ENCODE data around the gene CASP2. TPM values are rescaled to one million over a fixed set of nuclear protein-coding genes. Genes with fewer than 3 reads are reported as not detected.

CASP2 gene
- 107 and 110 TPM in 2 replicates for total RNA-seq

- no peaks in the 10 kb centered on the region for H3K27me3 Mint-ChIP-seq (ENCODE audit: insufficient read depth)
- peaks cover 63% of the 10 kb centered on the region for H3K4me1 Mint-ChIP-seq (ENCODE audit: low read depth)
- H3K4me3 Mint-ChIP-seq = peak within 1 kb of the TSS; percentile 94
- H3K9me3 Mint-ChIP-seq = peaks cover 4% of the 10 kb centered on the region
- DNase-seq (ENCODE audit: low spot score) = peak; percentile 98
- intact Hi-C loops (cut with micrococcal nuclease) = loop anchor here (1.0 to 10.0 kb wide), 8 partner anchors 25 to 1553 kb away; partner anchors contain the start of genes GSTK1, SSBP1 and TCAF1
- peaks cover 31% of the 10 kb centered on the region for H3K36me3 Mint-ChIP-seq (ENCODE audit: low read depth)
- peak within 1 kb of the TSS; percentile 92 for H3K27ac Mint-ChIP-seq
These were observed at the start of gene CASP2 for GRCh38 chr7:143287935-143288826. CASP2 (plus strand) TSS chr7:143288351; CDS start chr7:143288456, 105 bp downstream.

DNA sequence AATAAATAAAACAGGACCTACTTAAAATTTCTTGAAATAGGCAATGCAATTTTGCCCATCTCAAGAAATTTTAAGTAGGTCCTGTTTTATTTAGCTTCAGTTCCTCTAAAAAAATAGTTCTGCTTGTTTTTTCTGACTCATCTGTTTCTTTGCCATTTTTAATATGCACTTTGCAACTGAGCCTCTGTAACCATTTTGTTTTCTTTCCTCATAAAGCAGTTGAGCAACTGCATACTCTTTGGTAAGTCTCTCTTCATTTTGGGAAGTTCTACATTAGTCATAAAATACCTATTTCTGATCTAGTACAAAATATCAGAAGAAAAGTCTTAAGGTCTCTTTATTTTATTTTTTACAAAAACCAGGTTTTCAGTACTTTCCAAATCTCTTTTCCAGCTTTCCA, 48.3 kb upstream of the CASP2 start:
- peaks cover 27% of the 10 kb centered on the region for H3K9me3 Mint-ChIP-seq
- H3K27me3 Mint-ChIP-seq (ENCODE audit: insufficient read depth) = peaks cover 13% of the 10 kb centered on the region
- H3K27ac Mint-ChIP-seq = peak overlapping the region; percentile 74
- H3K4me1 Mint-ChIP-seq (ENCODE audit: low read depth) = peaks cover 46% of the 10 kb centered on the region
- no peak overlapping the region for H3K4me3 Mint-ChIP-seq
- intact Hi-C loops (cut with micrococcal nuclease) = loop anchor here (1.0 to 2.0 kb wide), 10 partner anchors 9 to 431 kb away; partner anchors contain the start of genes CASP2, FAM131B and GSTK1
- peaks cover 2% of the 10 kb centered on the region for H3K36me3 Mint-ChIP-seq (ENCODE audit: low read depth)
- DNase-seq (ENCODE audit: low spot score) = no peak

GRCh38 chr7:143240291-143241168, 47.6 kb upstream of the CASP2 start:
- H3K27me3 Mint-ChIP-seq (ENCODE audit: insufficient read depth) = peaks cover 8% of the 10 kb centered on the region
- intact Hi-C loops (cut with micrococcal nuclease) = loop anchor here (1.0 to 2.0 kb wide), 10 partner anchors 9 to 432 kb away; partner anchors contain the start of genes CASP2, FAM131B and GSTK1
- peaks cover 23% of the 10 kb centered on the region for H3K9me3 Mint-ChIP-seq
- peak; percentile 65 for DNase-seq (ENCODE audit: low spot score)
- H3K27ac Mint-ChIP-seq = peak overlapping the region; percentile 74
- peaks cover 54% of the 10 kb centered on the region for H3K4me1 Mint-ChIP-seq (ENCODE audit: low read depth)
- no peak overlapping the region for H3K4me3 Mint-ChIP-seq
- H3K36me3 Mint-ChIP-seq (ENCODE audit: low read depth) = peaks cover 2% of the 10 kb centered on the region

DNA sequence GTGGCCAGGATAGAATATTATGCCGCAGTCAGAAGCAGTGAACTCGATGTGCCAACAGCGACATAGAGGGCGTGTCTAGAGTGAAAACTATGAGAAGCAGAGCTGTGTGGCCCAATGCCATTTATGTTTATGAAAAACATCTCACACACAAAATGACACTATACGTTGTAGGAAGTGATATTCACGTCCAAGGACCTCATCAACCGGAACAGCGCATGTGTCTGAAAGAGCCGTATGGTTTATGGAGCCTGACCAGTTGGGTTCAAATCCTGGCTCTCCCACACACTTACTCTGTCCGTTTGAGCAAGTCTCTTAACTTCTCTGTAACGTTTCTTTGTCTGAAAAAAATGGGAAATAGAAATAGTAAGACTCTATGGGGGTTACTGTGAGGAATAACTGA, 45.8 kb upstream of the CASP2 start:
- peaks cover 8% of the 10 kb centered on the region for H3K36me3 Mint-ChIP-seq (ENCODE audit: low read depth)
- H3K9me3 Mint-ChIP-seq = peaks cover 11% of the 10 kb centered on the region
- H3K27ac Mint-ChIP-seq = peak overlapping the region; percentile 42
- no peak for DNase-seq (ENCODE audit: low spot score)
- peaks cover 71% of the 10 kb centered on the region for H3K4me1 Mint-ChIP-seq (ENCODE audit: low read depth)
- intact Hi-C loops (cut with micrococcal nuclease) = no loop called here
- no peak overlapping the region for H3K4me3 Mint-ChIP-seq
- no peaks in the 10 kb centered on the region for H3K27me3 Mint-ChIP-seq (ENCODE audit: insufficient read depth)

- H3K9me3 Mint-ChIP-seq = peaks cover 9% of the 10 kb centered on the region
- intact Hi-C loops (cut with micrococcal nuclease) = no loop called here
- no peak overlapping the region for H3K4me3 Mint-ChIP-seq
- peaks cover 77% of the 10 kb centered on the region for H3K4me1 Mint-ChIP-seq (ENCODE audit: low read depth)
- H3K27ac Mint-ChIP-seq = no peak overlapping the region
- DNase-seq (ENCODE audit: low spot score) = no peak
- peaks cover 8% of the 10 kb centered on the region for H3K36me3 Mint-ChIP-seq (ENCODE audit: low read depth)
- H3K27me3 Mint-ChIP-seq (ENCODE audit: insufficient read depth) = no peaks in the 10 kb centered on the region
These were observed 45.0 kb upstream of the CASP2 start for GRCh38 chr7:143243111-143243510.

DNA sequence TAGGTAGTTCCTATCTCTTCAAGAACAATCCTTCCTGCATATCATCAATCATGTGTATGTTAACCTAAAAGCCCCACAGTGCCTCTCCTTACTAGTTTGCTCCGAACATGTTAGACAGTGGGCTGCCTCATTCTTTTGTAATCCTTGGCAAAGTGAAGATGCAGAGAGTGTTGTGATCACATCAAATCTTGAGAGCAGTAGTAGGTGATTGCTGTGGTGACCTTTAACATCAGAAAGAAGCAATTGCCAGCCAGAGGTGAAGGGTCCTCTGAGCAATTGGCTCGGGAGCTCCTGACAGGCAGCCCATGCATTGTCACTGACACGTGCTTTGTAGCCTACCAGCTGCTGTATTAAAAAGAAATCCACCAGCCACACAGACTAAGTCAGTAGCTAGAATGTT, 44.5 kb upstream of the CASP2 start:
- H3K27me3 Mint-ChIP-seq (ENCODE audit: insufficient read depth) = no peaks in the 10 kb centered on the region
- H3K9me3 Mint-ChIP-seq = peaks cover 9% of the 10 kb centered on the region
- peaks cover 81% of the 10 kb centered on the region for H3K4me1 Mint-ChIP-seq (ENCODE audit: low read depth)
- intact Hi-C loops (cut with micrococcal nuclease) = loop anchor here (2.0 kb wide), 1 partner anchor 15 kb away; no protein-coding TSS in a partner anchor
- H3K27ac Mint-ChIP-seq = peak overlapping the region; percentile 68
- DNase-seq (ENCODE audit: low spot score) = no peak
- H3K4me3 Mint-ChIP-seq = peak overlapping the region; percentile 45
- H3K36me3 Mint-ChIP-seq (ENCODE audit: low read depth) = peaks cover 11% of the 10 kb centered on the region

DNA sequence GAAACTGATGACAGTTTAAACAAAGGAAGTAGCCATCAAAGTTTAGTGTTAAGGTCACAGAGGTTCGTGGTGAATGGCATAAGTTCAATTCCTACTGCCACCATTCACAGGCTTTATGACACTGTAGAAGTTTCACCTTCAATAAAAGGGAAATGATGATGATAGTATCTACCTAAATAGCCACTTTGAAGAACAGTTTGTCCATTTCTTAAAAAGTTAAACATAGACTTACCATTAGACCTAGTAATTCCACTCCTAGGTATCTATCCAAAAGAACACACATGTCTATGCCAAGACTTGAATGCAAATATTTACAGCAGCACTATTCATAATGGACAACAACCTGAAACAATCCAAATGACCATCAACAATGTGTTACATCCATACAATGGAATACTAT, 43.8 kb upstream of the CASP2 start:
- Mint-ChIP-seq H3K4me3 (peak overlapping the region; percentile 31), H3K9me3 (peaks cover 12% of the 10 kb centered on the region), H3K36me3 (ENCODE audit: low read depth) (peaks cover 17% of the 10 kb centered on the region), H3K4me1 (ENCODE audit: low read depth) (peaks cover 88% of the 10 kb centered on the region), H3K27ac (peak overlapping the region; percentile 81), H3K27me3 (ENCODE audit: insufficient read depth) (no peaks in the 10 kb centered on the region)
- no peak for DNase-seq (ENCODE audit: low spot score)
- intact Hi-C loops (cut with micrococcal nuclease) = loop anchor here (2.0 kb wide), 1 partner anchor 14 kb away; no protein-coding TSS in a partner anchor

- Mint-ChIP-seq H3K27ac (peak overlapping the region; percentile 91), H3K36me3 (ENCODE audit: low read depth) (peaks cover 22% of the 10 kb centered on the region), H3K27me3 (ENCODE audit: insufficient read depth) (no peaks in the 10 kb centered on the region), H3K9me3 (peaks cover 18% of the 10 kb centered on the region), H3K4me3 (peak overlapping the region; percentile 37), H3K4me1 (ENCODE audit: low read depth) (peaks cover 89% of the 10 kb centered on the region)
- intact Hi-C loops (cut with micrococcal nuclease) = loop anchor here (1.0 to 2.0 kb wide), 4 partner anchors 14 to 436 kb away; partner anchors contain the start of gene CASP2
- no peak for DNase-seq (ENCODE audit: low spot score)
These were observed 43.0 kb upstream of the CASP2 start for GRCh38 chr7:143245123-143245522.

DNA sequence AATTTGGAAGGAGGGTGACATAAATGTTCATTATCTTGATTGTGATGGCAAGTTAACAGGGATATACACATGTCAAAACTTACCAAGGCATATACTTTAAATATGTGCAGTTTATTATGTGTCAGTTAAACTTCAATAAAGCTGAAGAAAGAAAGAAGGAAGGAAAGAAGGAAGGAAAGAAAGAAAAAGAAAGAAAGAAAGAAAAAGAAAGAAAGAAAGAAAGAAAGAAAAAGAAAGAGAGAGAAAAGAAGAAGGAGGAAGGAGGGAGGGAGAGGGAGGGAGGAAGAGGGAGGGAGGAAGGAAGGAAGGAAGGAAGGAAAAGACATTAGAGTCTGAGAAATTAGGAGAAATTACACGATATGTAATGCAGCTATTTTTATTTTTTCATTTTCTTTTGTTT, 40.8 kb upstream of the CASP2 start:
- no peak for DNase-seq (ENCODE audit: low spot score)
- peaks cover 28% of the 10 kb centered on the region for H3K9me3 Mint-ChIP-seq
- peaks cover 89% of the 10 kb centered on the region for H3K4me1 Mint-ChIP-seq (ENCODE audit: low read depth)
- H3K27me3 Mint-ChIP-seq (ENCODE audit: insufficient read depth) = no peaks in the 10 kb centered on the region
- no peak overlapping the region for H3K27ac Mint-ChIP-seq
- intact Hi-C loops (cut with micrococcal nuclease) = no loop called here
- H3K36me3 Mint-ChIP-seq (ENCODE audit: low read depth) = peaks cover 28% of the 10 kb centered on the region
- peak overlapping the region; percentile 45 for H3K4me3 Mint-ChIP-seq

DNA sequence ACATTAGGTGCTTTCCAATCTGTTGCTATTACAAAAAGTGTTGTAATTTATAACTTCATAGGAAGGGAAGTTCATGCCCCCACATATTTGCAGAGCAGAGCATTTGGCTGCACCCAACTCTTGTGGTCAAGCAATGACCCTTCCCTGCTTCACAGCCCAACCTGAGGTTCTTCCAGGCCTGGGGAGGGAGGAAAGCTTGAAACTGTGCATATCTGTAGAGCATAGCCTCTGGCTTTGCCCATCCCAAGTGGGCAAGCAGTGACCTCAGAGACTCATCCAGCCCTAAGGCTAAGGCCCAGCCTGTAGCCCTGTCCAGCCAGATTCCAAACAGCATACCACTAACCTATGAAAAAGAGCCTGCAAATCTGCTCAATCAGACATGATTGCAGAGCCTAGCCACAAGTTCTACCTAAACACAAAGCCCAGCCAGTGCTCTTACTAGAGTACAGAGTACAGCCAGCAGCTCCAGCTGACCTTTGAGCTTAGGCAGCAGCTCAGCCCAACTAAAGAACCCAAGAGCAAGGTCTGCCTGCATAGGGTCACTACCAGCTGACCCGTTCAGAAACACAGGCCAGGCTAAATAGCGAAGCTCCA, 39.3 kb upstream of the CASP2 start:
- H3K27ac Mint-ChIP-seq = no peak overlapping the region
- DNase-seq (ENCODE audit: low spot score) = no peak
- peaks cover 39% of the 10 kb centered on the region for H3K9me3 Mint-ChIP-seq
- intact Hi-C loops (cut with micrococcal nuclease) = loop anchor here (1.0 kb wide), 1 partner anchor 9 kb away; no protein-coding TSS in a partner anchor
- no peaks in the 10 kb centered on the region for H3K27me3 Mint-ChIP-seq (ENCODE audit: insufficient read depth)
- peak overlapping the region; percentile 45 for H3K4me3 Mint-ChIP-seq
- H3K4me1 Mint-ChIP-seq (ENCODE audit: low read depth) = peaks cover 90% of the 10 kb centered on the region
- peaks cover 36% of the 10 kb centered on the region for H3K36me3 Mint-ChIP-seq (ENCODE audit: low read depth)

DNA sequence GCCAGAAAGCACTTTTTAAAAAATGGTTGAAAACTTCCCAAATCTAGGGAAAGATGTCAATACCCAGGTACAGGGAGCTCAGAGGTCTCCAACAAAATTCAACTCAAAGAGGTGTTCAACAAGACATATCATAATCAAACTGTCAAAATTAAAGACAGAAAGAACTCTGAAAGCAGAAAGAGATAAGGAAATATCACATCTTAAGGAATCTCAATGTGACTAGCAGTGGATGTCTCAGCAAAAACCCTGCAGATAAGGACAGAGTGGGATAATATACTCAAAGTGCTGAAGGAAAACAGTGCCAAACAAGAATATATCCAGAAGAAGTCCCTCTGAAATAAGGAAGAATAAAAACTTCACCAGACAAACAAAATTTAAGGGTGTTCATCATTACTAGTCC, 38.0 kb upstream of the CASP2 start:
- H3K27ac Mint-ChIP-seq = peak overlapping the region; percentile 35
- H3K9me3 Mint-ChIP-seq = peaks cover 44% of the 10 kb centered on the region
- H3K27me3 Mint-ChIP-seq (ENCODE audit: insufficient read depth) = no peaks in the 10 kb centered on the region
- peaks cover 40% of the 10 kb centered on the region for H3K36me3 Mint-ChIP-seq (ENCODE audit: low read depth)
- no peak for DNase-seq (ENCODE audit: low spot score)
- intact Hi-C loops (cut with micrococcal nuclease) = no loop called here
- peaks cover 88% of the 10 kb centered on the region for H3K4me1 Mint-ChIP-seq (ENCODE audit: low read depth)
- H3K4me3 Mint-ChIP-seq = no peak overlapping the region

DNA sequence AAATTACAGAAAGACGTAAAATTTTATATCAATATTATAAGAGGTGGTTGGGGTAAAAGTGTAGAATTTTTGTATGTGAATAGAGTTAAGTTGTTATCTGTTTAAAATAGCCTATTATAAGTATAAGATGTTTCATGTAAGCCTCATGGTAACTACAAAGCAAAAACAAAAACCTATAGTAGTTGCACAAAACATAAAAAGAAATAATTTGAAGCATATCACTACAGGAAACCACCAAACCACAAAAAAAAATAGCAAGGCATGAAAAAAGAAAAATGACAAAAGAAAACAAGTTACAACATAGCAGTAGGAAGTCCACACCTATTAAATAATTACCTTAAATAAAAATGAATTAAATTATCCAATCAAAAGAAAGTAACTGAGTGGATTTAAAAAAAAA, 37.3 kb upstream of the CASP2 start:
- Mint-ChIP-seq H3K4me3 (peak overlapping the region; percentile 37), H3K4me1 (ENCODE audit: low read depth) (peaks cover 88% of the 10 kb centered on the region), H3K9me3 (peaks cover 43% of the 10 kb centered on the region), H3K36me3 (ENCODE audit: low read depth) (peaks cover 42% of the 10 kb centered on the region), H3K27ac (peak overlapping the region; percentile 86), H3K27me3 (ENCODE audit: insufficient read depth) (no peaks in the 10 kb centered on the region)
- intact Hi-C loops (cut with micrococcal nuclease) = no loop called here
- no peak for DNase-seq (ENCODE audit: low spot score)
